Umbilical cord (tissue), 2 donors: Measurements from ENCODE around the gene CPEB3. TPM values are rescaled to one million over a fixed set of nuclear protein-coding genes. Genes with fewer than 3 reads are reported as not detected.

Source experiments
- DNase-seq: peaks from one replicate; pipeline ENCODE4 v3.0.0-alpha.2; 2015; ENCODE audit warnings: low spot score
- total RNA-seq: library from RNA; depleted of rRNA; stranded (reverse); fragments of >200 nt; gene quantifications from one replicate; pipeline ENCODE4 v1.2.3, GENCODE V29; 2014; ENCODE audit warnings: low replicate concordance; ENCODE audit not compliant: insufficient read depth

Gene CPEB3
- total RNA-seq, 1 donor from 2014 or later = 6.3 TPM

GRCh38 chr10:92213049-92213448 is 77.8 kb downstream of the CPEB3 start:
- DNase-seq = peak; percentile 5

- DNase-seq = peak; percentile 5
Measured at GRCh38 chr10:92208736-92209135, 82.1 kb downstream of the CPEB3 start.

- no peak for DNase-seq
Measured at GRCh38 chr10:92208157-92208720, 82.6 kb downstream of the CPEB3 start.

GRCh38 chr10:92207061-92207460 is 83.8 kb downstream of the CPEB3 start:
- DNase-seq = no peak

- no peak for DNase-seq
Measured at GRCh38 chr10:92203919-92204623, 86.8 kb downstream of the CPEB3 start.

GRCh38 chr10:92202536-92202935 is 88.3 kb downstream of the CPEB3 start:
- DNase-seq = no peak

- peak; percentile 49 for DNase-seq
Measured at GRCh38 chr10:92200564-92200963, 90.3 kb downstream of the CPEB3 start.

- DNase-seq = no peak
Measured at GRCh38 chr10:92187101-92187500, 103.8 kb downstream of the CPEB3 start.

GRCh38 chr10:92184977-92185376 is 105.9 kb downstream of the CPEB3 start:
- no peak for DNase-seq

- no peak for DNase-seq
Measured at GRCh38 chr10:92183199-92183598, 107.7 kb downstream of the CPEB3 start.

- no peak for DNase-seq
Measured at GRCh38 chr10:92181575-92181974, 109.3 kb downstream of the CPEB3 start.

- DNase-seq = no peak
Measured at GRCh38 chr10:92180399-92180798, 110.5 kb downstream of the CPEB3 start.

- DNase-seq = no peak
Measured at GRCh38 chr10:92177546-92177945, 113.3 kb downstream of the CPEB3 start.

- DNase-seq = no peak
Measured at GRCh38 chr10:92175164-92175563, 115.7 kb downstream of the CPEB3 start.

GRCh38 chr10:92173996-92174395 is 116.9 kb downstream of the CPEB3 start:
- no peak for DNase-seq

- DNase-seq = no peak
Measured at GRCh38 chr10:92164036-92164696, 126.7 kb downstream of the CPEB3 start.

GRCh38 chr10:92162541-92162940 is 128.3 kb downstream of the CPEB3 start:
- DNase-seq = no peak

- peak; percentile 47 for DNase-seq
Measured at GRCh38 chr10:92156874-92157773, 133.8 kb downstream of the CPEB3 start.

GRCh38 chr10:92150823-92151222 is 140.1 kb downstream of the CPEB3 start:
- DNase-seq = no peak

- no peak for DNase-seq
Measured at GRCh38 chr10:92149261-92149660, 141.6 kb downstream of the CPEB3 start.

- no peak for DNase-seq
Measured at GRCh38 chr10:92146781-92147180, 144.1 kb downstream of the CPEB3 start.

GRCh38 chr10:92146107-92146506 is 144.8 kb downstream of the CPEB3 start:
- DNase-seq = no peak
